HCEC 1CT (cell line): ENCODE data around the gene MTERF4.

Experiments used
- DNase-seq: peaks from one replicate; pipeline ENCODE4 v3.0.0-alpha.2; 2017

MTERF4 gene

GRCh38 chr2:241048149-241048948, 53.7 kb downstream of the MTERF4 start:
- DNase-seq: no peak

- no peak for DNase-seq
Measured at GRCh38 chr2:241047253-241048010, 54.7 kb downstream of the MTERF4 start.
